ENCODE results near the gene TMIGD1. TPM values are rescaled to one million over a fixed set of nuclear protein-coding genes. Genes with fewer than 3 reads are reported as not detected.
A peak's percentile ranks its signal among the peaks of the same experiment; 100 is the strongest.
"Not testable (repeated sequence)": the region's sequence is repeated elsewhere in the genome, so short reads cannot be mapped to it uniquely, and the experiment has no call there.

TMIGD1 gene
- total RNA-seq, 4 donors from 2014 or later = not detected

GRCh38 chr17:30351735-30352134 is 17.9 kb upstream of the TMIGD1 start:
- H3K36me3 ChIP-seq = no peaks in the 10 kb centered on the region
- H3K27ac ChIP-seq = no peak overlapping the region
- no peak for DNase-seq
- WGBS, 2 donors = 75 to 79% methylated on average over 2 of the region's 2 CpGs
- no peak overlapping the region for H3K4me3 ChIP-seq
- H3K9me3 ChIP-seq = no peaks in the 10 kb centered on the region
- H3K27me3 ChIP-seq = no peaks in the 10 kb centered on the region
- H3K4me1 ChIP-seq = peaks cover 0 to 10% (median 0%) of the 10 kb centered on the region in 3 donors
- TF ChIP-seq POLR2A (IDR thresholded peaks at IDR 0.05) = no peak
- TF ChIP-seq CTCF (IDR thresholded peaks at IDR 0.05) = no peak
- intact Hi-C loops (cut with DNase I) = no loop called here

GRCh38 chr17:30351263-30351662 is 17.4 kb upstream of the TMIGD1 start:
- DNase-seq; H3K36me3 ChIP-seq; H3K4me3 ChIP-seq; H3K27ac ChIP-seq; intact Hi-C loops (cut with DNase I); H3K9me3 ChIP-seq; H3K27me3 ChIP-seq: not testable (repeated sequence)
- 75 to 81% methylated on average over 4 of the region's 4 CpGs for WGBS, 2 donors
- H3K4me1 ChIP-seq = peaks cover 0 to 14% (median 0%) of the 10 kb centered on the region in 3 donors

- WGBS, 2 donors = 44 to 81% methylated on average over 1 of the region's 1 CpG
- H3K27ac ChIP-seq = no peak overlapping the region
- H3K4me3 ChIP-seq = no peak overlapping the region
- no peak for TF ChIP-seq POLR2A (IDR thresholded peaks at IDR 0.05)
- TF ChIP-seq CTCF (IDR thresholded peaks at IDR 0.05) = no peak
- no peaks in the 10 kb centered on the region for H3K36me3 ChIP-seq
- H3K27me3 ChIP-seq = no peaks in the 10 kb centered on the region
- no peaks in the 10 kb centered on the region for H3K9me3 ChIP-seq
- intact Hi-C loops (cut with DNase I) = loop anchor here (10.0 kb wide), 1 partner anchor 106 kb away; no protein-coding TSS in a partner anchor
- no peak for DNase-seq
- H3K4me1 ChIP-seq = peaks cover 11 to 34% (median 17%) of the 10 kb centered on the region in 3 donors
These were observed 15.4 kb upstream of the TMIGD1 start for GRCh38 chr17:30349252-30349651.

GRCh38 chr17:30347488-30347887 is 13.6 kb upstream of the TMIGD1 start:
- Histone ChIP-seq H3K27me3 (no peaks in the 10 kb centered on the region), H3K4me3 (no peak overlapping the region), H3K36me3 (no peaks in the 10 kb centered on the region), H3K9me3 (no peaks in the 10 kb centered on the region), H3K4me1 (peaks cover 19 to 42% (median 20%) of the 10 kb centered on the region in 3 donors), H3K27ac (no peak overlapping the region)
- intact Hi-C loops (cut with DNase I) = loop anchor here (10.0 kb wide), 1 partner anchor 107 kb away; no protein-coding TSS in a partner anchor
- DNase-seq = no peak
- TF ChIP-seq POLR2A (IDR thresholded peaks at IDR 0.05) (no peak), CTCF (IDR thresholded peaks at IDR 0.05) (no peak)
- WGBS, 2 donors = 37 to 75% methylated on average over 4 of the region's 4 CpGs

- DNase-seq = no peak
- intact Hi-C loops (cut with DNase I) = loop anchor here (10.0 kb wide), 1 partner anchor 108 kb away; no protein-coding TSS in a partner anchor
- H3K4me1 ChIP-seq = peaks cover 19 to 42% (median 21%) of the 10 kb centered on the region in 3 donors
- 83 to 89% methylated on average over 3 of the region's 3 CpGs for WGBS, 2 donors
- H3K9me3 ChIP-seq = no peaks in the 10 kb centered on the region
- TF ChIP-seq CTCF (IDR thresholded peaks at IDR 0.05) (no peak), POLR2A (IDR thresholded peaks at IDR 0.05) (no peak)
- peak overlapping the region in 2 of 4 donors; percentile 61 to 85 for H3K27ac ChIP-seq
- H3K4me3 ChIP-seq = no peak overlapping the region
- no peaks in the 10 kb centered on the region for H3K36me3 ChIP-seq
- no peaks in the 10 kb centered on the region for H3K27me3 ChIP-seq
These were observed 12.5 kb upstream of the TMIGD1 start for GRCh38 chr17:30346221-30346795.
